Panc1 (cell line): ENCODE results near the gene UBE2M. TPM values are rescaled to one million over a fixed set of nuclear protein-coding genes. Genes with fewer than 3 reads are reported as not detected.
"Not testable (repeated sequence)": the region's sequence is repeated elsewhere in the genome, so short reads cannot be mapped to it uniquely, and the experiment has no call there.

ENCODE experiments used
- ATAC-seq: fragments of 200-7000 bp; cut with Tn5 transposase; 2 replicates; pipeline ENCODE4 v1.9.1; 2020; ENCODE audit warnings: mild to moderate bottlenecking, moderate library complexity
- BruUV-seq: library from RNA; stranded (reverse); fragments of 400-500 nt; replicated peaks from 2 replicates; lab custom pipeline; 2021; lab: Mats Ljungman, UMichigan
- CTCF ChIA-PET: fragments of 300-600 bp; sonication (Branson Sonifier 250); formaldehyde crosslinking; loops from one replicate; lab custom pipeline; 2022; ENCODE audit warnings: antibody characterized with exemption; lab: Charles Lee
- POLR2A ChIA-PET: fragments of 300-600 bp; sonication (Branson Sonifier 250); formaldehyde crosslinking; loops from one replicate; lab custom pipeline; 2022; ENCODE audit warnings: antibody characterized with exemption; lab: Charles Lee
- DNase-seq: peaks from one replicate; pipeline ENCODE4 v3.0.0-alpha.2; 2010; ENCODE audit warnings: low read depth, low spot score
- H3K27ac ChIP-seq: 2 replicates; pipeline ENCODE4 v1.5.1; 2011; ENCODE audit warnings: mild to moderate bottlenecking, low read length, inconsistent platforms
- H3K27me3 ChIP-seq: fragments of 200-500 bp; sonication (Bioruptor generic); 2 replicates; pipeline ENCODE4 v1.6.0; 2014; ENCODE audit warnings: low read length, inconsistent platforms; ENCODE audit not compliant: control insufficient read depth, insufficient read depth
- H3K36me3 ChIP-seq: fragments of 200-500 bp; sonication (Bioruptor generic); 2 replicates; pipeline ENCODE4 v1.5.1; 2014; ENCODE audit warnings: inconsistent platforms, mild to moderate bottlenecking, low read length, moderate library complexity; ENCODE audit not compliant: control insufficient read depth, insufficient read depth
- H3K4me1 ChIP-seq: 2 replicates; pipeline ENCODE4 v1.5.1; 2011; ENCODE audit warnings: inconsistent platforms, mild to moderate bottlenecking, low read length, moderate library complexity; ENCODE audit not compliant: control insufficient read depth, insufficient read depth
- H3K4me3 ChIP-seq, 2 experiments: 2 replicates each; pipeline ENCODE4 v1.5.1; 2011 to 2012; ENCODE audit warnings: low read depth in 2 of 2, low read length in 2 of 2, mild to moderate bottlenecking in 2 of 2, inconsistent platforms in 1 of 2, moderate library complexity in 1 of 2
- H3K9me3 ChIP-seq: fragments of 200-500 bp; sonication (Bioruptor generic); 2 replicates; pipeline ENCODE4 v1.5.1; 2014; ENCODE audit warnings: low read depth, mild to moderate bottlenecking, inconsistent platforms, low read length, moderate library complexity; ENCODE audit not compliant: control insufficient read depth, insufficient read depth
- CTCF ChIP-seq: fragments of 450-650 bp; IDR thresholded peaks from 2 replicates; pipeline ENCODE4 v1.5.1; 2017; ENCODE audit warnings: mild to moderate bottlenecking
- POLR2AphosphoS5 ChIP-seq: IDR thresholded peaks from 2 replicates; pipeline ENCODE4 v1.6.1; 2012; ENCODE audit warnings: mild to moderate bottlenecking, low read depth, low read length, moderate library complexity
- REST ChIP-seq, 2 experiments: IDR thresholded peaks; 2 replicates each; pipeline ENCODE4 v1.6.1; 2011 to 2012; ENCODE audit warnings: low read depth in 2 of 2, control low read depth in 1 of 2, low read length in 1 of 2, mild to moderate bottlenecking in 1 of 2, moderate library complexity in 1 of 2; ENCODE audit not compliant: insufficient read depth in 1 of 2
- SIN3A ChIP-seq: IDR thresholded peaks from 2 replicates; pipeline ENCODE4 v1.6.1; 2012; ENCODE audit warnings: low read depth, mild to moderate bottlenecking, low read length, moderate library complexity, borderline replicate concordance; ENCODE audit not compliant: insufficient read depth
- TCF7L2 ChIP-seq: IDR thresholded peaks from 2 replicates; pipeline ENCODE4 v1.6.1; 2011; ENCODE audit warnings: mild to moderate bottlenecking, low read depth, low read length, inconsistent platforms
- in situ Hi-C: cut with HindIII; loops from 2 replicates; pipeline ENCODE4 v1.10.0; 2016; ENCODE audit warnings: low sequenced_read_pairs, low pct_unique_long_range_greater_than_20kb
- intact Hi-C: fragments of 100-400 bp; cut with micrococcal nuclease; formaldehyde crosslinking; loops from one replicate; pipeline ENCODE4 v1.10.0; 2022; ENCODE audit not compliant: unreplicated experiment
- total RNA-seq: library from RNA; stranded (reverse); gene quantifications from one replicate; pipeline ENCODE4 v1.2.1, GENCODE V29; 2021; ENCODE audit not compliant: unreplicated experiment

Gene UBE2M
- total RNA-seq, 1 experiment from 2014 or later = 189 TPM

- in situ Hi-C loops (no loop called here), intact Hi-C loops (no loop called here)
- H3K27me3 ChIP-seq = no peaks in the 10 kb centered on the region
- DNase-seq (no peak), ATAC-seq (no peak)
- no peaks in the 10 kb centered on the region for H3K9me3 ChIP-seq
- ChIA-PET CTCF (no interaction called here), POLR2A (no interaction called here)
- H3K4me3 ChIP-seq = no peak overlapping the region
- TF ChIP-seq CTCF = no peak
- no peak for TF ChIP-seq SIN3A
- TF ChIP-seq POLR2AphosphoS5 = no peak
- TF ChIP-seq REST (IDR thresholded peaks at IDR 0.05; ENCODE audit: insufficient read depth in 1 of 2, low read depth in 2 of 2, low read length in 1 of 2) = no peak
- no peak for TF ChIP-seq TCF7L2
- H3K36me3 ChIP-seq = no peaks in the 10 kb centered on the region
- peaks cover 9% of the 10 kb centered on the region for H3K4me1 ChIP-seq
- BruUV-seq = no TSS peak
- no peak overlapping the region for H3K27ac ChIP-seq
Measured at GRCh38 chr19:58578012-58578925, 19.9 kb upstream of the UBE2M start.

- ATAC-seq, H3K4me1 ChIP-seq, H3K9me3 ChIP-seq, H3K36me3 ChIP-seq, POLR2A ChIA-PET, H3K4me3 ChIP-seq, BruUV-seq, in situ Hi-C loops, H3K27ac ChIP-seq, DNase-seq, H3K27me3 ChIP-seq, CTCF ChIA-PET, intact Hi-C loops: not testable (repeated sequence)
Measured at GRCh38 chr19:58577581-58577980, 19.2 kb upstream of the UBE2M start.
